Panc1 (cell line): ENCODE results near the gene PRKAA1. TPM values are rescaled to one million over a fixed set of nuclear protein-coding genes. Genes with fewer than 3 reads are reported as not detected.

Experiments used
- ATAC-seq: fragments of 200-7000 bp; cut with Tn5 transposase; 2 replicates; pipeline ENCODE4 v1.9.1; 2020; ENCODE audit warnings: mild to moderate bottlenecking, moderate library complexity
- BruUV-seq: library from RNA; stranded (reverse); fragments of 400-500 nt; replicated peaks from 2 replicates; lab custom pipeline; 2021; lab: Mats Ljungman, UMichigan
- CTCF ChIA-PET: fragments of 300-600 bp; sonication (Branson Sonifier 250); formaldehyde crosslinking; loops from one replicate; lab custom pipeline; 2022; ENCODE audit warnings: antibody characterized with exemption; lab: Charles Lee
- POLR2A ChIA-PET: fragments of 300-600 bp; sonication (Branson Sonifier 250); formaldehyde crosslinking; loops from one replicate; lab custom pipeline; 2022; ENCODE audit warnings: antibody characterized with exemption; lab: Charles Lee
- DNase-seq: peaks from one replicate; pipeline ENCODE4 v3.0.0-alpha.2; 2010; ENCODE audit warnings: low read depth, low spot score
- H3K27ac ChIP-seq: 2 replicates; pipeline ENCODE4 v1.5.1; 2011; ENCODE audit warnings: mild to moderate bottlenecking, low read length, inconsistent platforms
- H3K27me3 ChIP-seq: fragments of 200-500 bp; sonication (Bioruptor generic); 2 replicates; pipeline ENCODE4 v1.6.0; 2014; ENCODE audit warnings: low read length, inconsistent platforms; ENCODE audit not compliant: control insufficient read depth, insufficient read depth
- H3K36me3 ChIP-seq: fragments of 200-500 bp; sonication (Bioruptor generic); 2 replicates; pipeline ENCODE4 v1.5.1; 2014; ENCODE audit warnings: inconsistent platforms, mild to moderate bottlenecking, low read length, moderate library complexity; ENCODE audit not compliant: control insufficient read depth, insufficient read depth
- H3K4me1 ChIP-seq: 2 replicates; pipeline ENCODE4 v1.5.1; 2011; ENCODE audit warnings: inconsistent platforms, mild to moderate bottlenecking, low read length, moderate library complexity; ENCODE audit not compliant: control insufficient read depth, insufficient read depth
- H3K4me3 ChIP-seq, 2 experiments: 2 replicates each; pipeline ENCODE4 v1.5.1; 2011 to 2012; ENCODE audit warnings: low read depth in 2 of 2, low read length in 2 of 2, mild to moderate bottlenecking in 2 of 2, inconsistent platforms in 1 of 2, moderate library complexity in 1 of 2
- H3K9me3 ChIP-seq: fragments of 200-500 bp; sonication (Bioruptor generic); 2 replicates; pipeline ENCODE4 v1.5.1; 2014; ENCODE audit warnings: low read depth, mild to moderate bottlenecking, inconsistent platforms, low read length, moderate library complexity; ENCODE audit not compliant: control insufficient read depth, insufficient read depth
- CTCF ChIP-seq: fragments of 450-650 bp; IDR thresholded peaks from 2 replicates; pipeline ENCODE4 v1.5.1; 2017; ENCODE audit warnings: mild to moderate bottlenecking
- POLR2AphosphoS5 ChIP-seq: IDR thresholded peaks from 2 replicates; pipeline ENCODE4 v1.6.1; 2012; ENCODE audit warnings: mild to moderate bottlenecking, low read depth, low read length, moderate library complexity
- SIN3A ChIP-seq: IDR thresholded peaks from 2 replicates; pipeline ENCODE4 v1.6.1; 2012; ENCODE audit warnings: low read depth, mild to moderate bottlenecking, low read length, moderate library complexity, borderline replicate concordance; ENCODE audit not compliant: insufficient read depth
- TCF7L2 ChIP-seq: IDR thresholded peaks from 2 replicates; pipeline ENCODE4 v1.6.1; 2011; ENCODE audit warnings: mild to moderate bottlenecking, low read depth, low read length, inconsistent platforms
- in situ Hi-C: cut with HindIII; loops from 2 replicates; pipeline ENCODE4 v1.10.0; 2016; ENCODE audit warnings: low sequenced_read_pairs, low pct_unique_long_range_greater_than_20kb
- intact Hi-C: fragments of 100-400 bp; cut with micrococcal nuclease; formaldehyde crosslinking; loops from one replicate; pipeline ENCODE4 v1.10.0; 2022; ENCODE audit not compliant: unreplicated experiment
- total RNA-seq: library from RNA; stranded (reverse); gene quantifications from one replicate; pipeline ENCODE4 v1.2.1, GENCODE V29; 2021; ENCODE audit not compliant: unreplicated experiment
- TF ChIP-seq, protein P1 (sequence below), 2 experiments: IDR thresholded peaks; 2 replicates each; pipeline ENCODE4 v1.6.1; 2011 to 2012; ENCODE audit warnings: low read depth in 2 of 2, control low read depth in 1 of 2, low read length in 1 of 2, mild to moderate bottlenecking in 1 of 2, moderate library complexity in 1 of 2; ENCODE audit not compliant: insufficient read depth in 1 of 2

PRKAA1 gene
- total RNA-seq, 1 experiment from 2014 or later: 75.8 TPM

DNA sequence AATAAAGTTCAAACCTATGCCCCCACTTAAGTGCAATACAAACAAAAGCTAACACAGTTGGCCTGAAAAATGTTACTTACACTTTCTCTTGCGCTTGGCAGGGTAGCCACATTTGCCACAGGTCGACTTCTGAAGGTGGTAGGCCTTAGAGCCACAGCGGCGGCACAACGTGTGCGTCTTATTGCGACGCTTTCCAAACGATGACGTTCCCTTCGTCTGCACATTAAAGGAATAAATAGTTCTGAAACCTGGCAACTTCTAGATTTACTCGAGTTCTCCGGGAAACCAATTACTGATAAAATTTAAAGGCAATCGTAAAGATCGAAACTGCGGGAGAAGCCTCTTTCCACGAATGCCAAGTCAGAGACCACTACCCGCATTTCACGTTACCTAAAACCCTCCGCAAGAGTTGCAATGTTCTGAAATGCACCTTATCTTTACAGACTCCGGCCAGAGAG, 36.2 kb upstream of the PRKAA1 start:
- no peak for ATAC-seq
- no peak for TF ChIP-seq CTCF
- TF ChIP-seq, protein P1, sequence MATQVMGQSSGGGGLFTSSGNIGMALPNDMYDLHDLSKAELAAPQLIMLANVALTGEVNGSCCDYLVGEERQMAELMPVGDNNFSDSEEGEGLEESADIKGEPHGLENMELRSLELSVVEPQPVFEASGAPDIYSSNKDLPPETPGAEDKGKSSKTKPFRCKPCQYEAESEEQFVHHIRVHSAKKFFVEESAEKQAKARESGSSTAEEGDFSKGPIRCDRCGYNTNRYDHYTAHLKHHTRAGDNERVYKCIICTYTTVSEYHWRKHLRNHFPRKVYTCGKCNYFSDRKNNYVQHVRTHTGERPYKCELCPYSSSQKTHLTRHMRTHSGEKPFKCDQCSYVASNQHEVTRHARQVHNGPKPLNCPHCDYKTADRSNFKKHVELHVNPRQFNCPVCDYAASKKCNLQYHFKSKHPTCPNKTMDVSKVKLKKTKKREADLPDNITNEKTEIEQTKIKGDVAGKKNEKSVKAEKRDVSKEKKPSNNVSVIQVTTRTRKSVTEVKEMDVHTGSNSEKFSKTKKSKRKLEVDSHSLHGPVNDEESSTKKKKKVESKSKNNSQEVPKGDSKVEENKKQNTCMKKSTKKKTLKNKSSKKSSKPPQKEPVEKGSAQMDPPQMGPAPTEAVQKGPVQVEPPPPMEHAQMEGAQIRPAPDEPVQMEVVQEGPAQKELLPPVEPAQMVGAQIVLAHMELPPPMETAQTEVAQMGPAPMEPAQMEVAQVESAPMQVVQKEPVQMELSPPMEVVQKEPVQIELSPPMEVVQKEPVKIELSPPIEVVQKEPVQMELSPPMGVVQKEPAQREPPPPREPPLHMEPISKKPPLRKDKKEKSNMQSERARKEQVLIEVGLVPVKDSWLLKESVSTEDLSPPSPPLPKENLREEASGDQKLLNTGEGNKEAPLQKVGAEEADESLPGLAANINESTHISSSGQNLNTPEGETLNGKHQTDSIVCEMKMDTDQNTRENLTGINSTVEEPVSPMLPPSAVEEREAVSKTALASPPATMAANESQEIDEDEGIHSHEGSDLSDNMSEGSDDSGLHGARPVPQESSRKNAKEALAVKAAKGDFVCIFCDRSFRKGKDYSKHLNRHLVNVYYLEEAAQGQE (IDR thresholded peaks at IDR 0.05; ENCODE audit: insufficient read depth in 1 of 2, low read depth in 2 of 2, low read length in 1 of 2): no peak
- Histone ChIP-seq H3K4me1 (peaks cover 18% of the 10 kb centered on the region), H3K4me3 (peak overlapping the region; percentile 97 to 100), H3K27ac (peak overlapping the region; percentile 99), H3K36me3 (peaks cover 46% of the 10 kb centered on the region), H3K9me3 (no peaks in the 10 kb centered on the region), H3K27me3 (no peaks in the 10 kb centered on the region)
- no peak for DNase-seq
- ChIA-PET POLR2A (interaction anchor here (0.8 kb wide), 1 partner anchor 43 kb away, joined by 3 read pairs; no protein-coding TSS in a partner anchor), CTCF (no interaction called here)
- TSS peak; percentile 78 for BruUV-seq
- intact Hi-C loops (no loop called here), in situ Hi-C loops (no loop called here)

- CTCF ChIA-PET: no interaction called here
- in situ Hi-C loops: no loop called here
- intact Hi-C loops: no loop called here
- TF ChIP-seq CTCF (no peak), SIN3A (no peak), POLR2AphosphoS5 (0 out of 2 replicates have a peak, but pooled peaks have one; percentile 9), TCF7L2 (no peak)
- TF ChIP-seq, protein P1 (IDR thresholded peaks at IDR 0.05; ENCODE audit: insufficient read depth in 1 of 2, low read depth in 2 of 2, low read length in 1 of 2): no peak
- Histone ChIP-seq H3K9me3 (no peaks in the 10 kb centered on the region), H3K27ac (peak overlapping the region; percentile 99), H3K27me3 (no peaks in the 10 kb centered on the region), H3K4me3 (peak overlapping the region; percentile 97 to 100), H3K36me3 (peaks cover 52% of the 10 kb centered on the region), H3K4me1 (peaks cover 22% of the 10 kb centered on the region)
- BruUV-seq: no TSS peak
- no peak for DNase-seq
- POLR2A ChIA-PET: interaction anchor here (0.6 kb wide), 1 partner anchor 1828 kb away, joined by 3 read pairs; no protein-coding TSS in a partner anchor
- no peak for ATAC-seq
These were observed 35.6 kb upstream of the PRKAA1 start for GRCh38 chr5:40833712-40834229.
